ENCODE measurements around the gene FAM171A1. TPM values are rescaled to one million over a fixed set of nuclear protein-coding genes. Genes with fewer than 3 reads are reported as not detected.

Gene FAM171A1
- polyA plus RNA-seq, 1 donor (not counting 4 experiments of a cell fraction or from before 2014, with no cell fraction given): 8.8 TPM

- H3K4me1 ChIP-seq (ENCODE audit: control insufficient read depth, extremely low read depth, insufficient read depth, low read length): no peaks in the 10 kb centered on the region
- H3K4me2 ChIP-seq (ENCODE audit: control insufficient read depth, extremely low read depth, insufficient read depth, low read depth, low read length): no peak overlapping the region
- no peak overlapping the region for H3K9ac ChIP-seq (ENCODE audit: control insufficient read depth, extremely low read depth, insufficient read depth, low read length)
- dilution Hi-C loops (cut with MboI; ENCODE audit: extremely low pct_ligation_motif_present, low sequenced_read_pairs): no loop called here
- TF ChIP-seq CTCF (optimal IDR thresholded peaks at IDR 0.05 in 1 of 3, IDR thresholded peaks at IDR 0.05 in 1 of 3, conservative IDR thresholded peaks at IDR 0.05 in 1 of 3; ENCODE audit: extremely low read depth in 1 of 3, insufficient read depth in 2 of 3, low read length in 3 of 3): no peak
- no peak for TF ChIP-seq EZH2 (IDR thresholded peaks at IDR 0.05; ENCODE audit: low read length)
- H4K20me1 ChIP-seq (ENCODE audit: control insufficient read depth, extremely low read depth, insufficient read depth, low read length): no peaks in the 10 kb centered on the region
- H3K27me3 ChIP-seq (ENCODE audit: control insufficient read depth, extremely low read depth, insufficient read depth, low read length): no peaks in the 10 kb centered on the region
- H2AFZ ChIP-seq (ENCODE audit: control insufficient read depth, low read length): no peak overlapping the region
- H3K79me2 ChIP-seq (ENCODE audit: control insufficient read depth, insufficient read depth, low read length): no peaks in the 10 kb centered on the region
- no peak overlapping the region for H3K4me3 ChIP-seq (ENCODE audit: control insufficient read depth in 2 of 3, extremely low read depth in 1 of 3, insufficient read depth in 2 of 3, low read depth in 1 of 3, low read length in 3 of 3)
- H3K36me3 ChIP-seq (ENCODE audit: control insufficient read depth in 2 of 2, extremely low read depth in 1 of 2, insufficient read depth in 2 of 2, low read length in 2 of 2): no peaks in the 10 kb centered on the region
- H3K9me1 ChIP-seq (ENCODE audit: control insufficient read depth, extremely low read depth, insufficient read depth, low read length): no peaks in the 10 kb centered on the region
- DNase-seq (ENCODE audit: low read depth, low spot score): no peak
- no peak overlapping the region for H3K27ac ChIP-seq (ENCODE audit: control insufficient read depth, insufficient read depth, low read length)
- no peak for FAIRE-seq
- no peaks in the 10 kb centered on the region for H3K9me3 ChIP-seq (ENCODE audit: control insufficient read depth, low read depth, low read length)
Measured at GRCh38 chr10:15306735-15307280, 64.3 kb downstream of the FAM171A1 start.

- dilution Hi-C loops (cut with MboI; ENCODE audit: extremely low pct_ligation_motif_present, low sequenced_read_pairs): no loop called here
- Histone ChIP-seq H3K36me3 (ENCODE audit: control insufficient read depth in 2 of 2, extremely low read depth in 1 of 2, insufficient read depth in 2 of 2, low read length in 2 of 2) (no peaks in the 10 kb centered on the region), H3K79me2 (ENCODE audit: control insufficient read depth, insufficient read depth, low read length) (no peaks in the 10 kb centered on the region), H3K9ac (ENCODE audit: control insufficient read depth, extremely low read depth, insufficient read depth, low read length) (no peak overlapping the region), H3K4me3 (ENCODE audit: control insufficient read depth in 2 of 3, extremely low read depth in 1 of 3, insufficient read depth in 2 of 3, low read depth in 1 of 3, low read length in 3 of 3) (no peak overlapping the region), H3K4me1 (ENCODE audit: control insufficient read depth, extremely low read depth, insufficient read depth, low read length) (no peaks in the 10 kb centered on the region), H2AFZ (ENCODE audit: control insufficient read depth, low read length) (no peak overlapping the region), H3K4me2 (ENCODE audit: control insufficient read depth, extremely low read depth, insufficient read depth, low read depth, low read length) (no peak overlapping the region), H3K9me1 (ENCODE audit: control insufficient read depth, extremely low read depth, insufficient read depth, low read length) (no peaks in the 10 kb centered on the region), H3K27me3 (ENCODE audit: control insufficient read depth, extremely low read depth, insufficient read depth, low read length) (no peaks in the 10 kb centered on the region), H4K20me1 (ENCODE audit: control insufficient read depth, extremely low read depth, insufficient read depth, low read length) (no peaks in the 10 kb centered on the region), H3K27ac (ENCODE audit: control insufficient read depth, insufficient read depth, low read length) (no peak overlapping the region), H3K9me3 (ENCODE audit: control insufficient read depth, low read depth, low read length) (no peaks in the 10 kb centered on the region)
- no peak for DNase-seq (ENCODE audit: low read depth, low spot score)
- TF ChIP-seq CTCF (optimal IDR thresholded peaks at IDR 0.05 in 1 of 3, IDR thresholded peaks at IDR 0.05 in 1 of 3, conservative IDR thresholded peaks at IDR 0.05 in 1 of 3; ENCODE audit: extremely low read depth in 1 of 3, insufficient read depth in 2 of 3, low read length in 3 of 3) (no peak), EZH2 (IDR thresholded peaks at IDR 0.05; ENCODE audit: low read length) (no peak)
- no peak for FAIRE-seq
Measured at GRCh38 chr10:15305634-15306033, 65.5 kb downstream of the FAM171A1 start.
